ENCODE data around the gene MGMT. TPM values are rescaled to one million over a fixed set of nuclear protein-coding genes. Genes with fewer than 3 reads are reported as not detected.

MGMT gene
- total and polyA plus RNA-seq, 8 donors, result 1.2 to 37.8 (median 21.3) TPM

- H3K36me3 ChIP-seq, result no peaks in the 10 kb centered on the region
- DNase-seq, result no peak
- peaks cover 0 to 5% (median 2%) of the 10 kb centered on the region in 4 donors for H3K9me3 ChIP-seq
- intact Hi-C loops (cut with DNase I; ENCODE audit: low total_unique reads), result no loop called here
- peaks cover 0 to 14% (median 3%) of the 10 kb centered on the region in 4 donors for H3K4me1 ChIP-seq
- no peaks in the 10 kb centered on the region for H3K27me3 ChIP-seq
- no peak overlapping the region for H3K27ac ChIP-seq
- WGBS, 5 donors, result 88 to 95% (median 94%) methylated on average over 13 of the region's 13 CpGs
- TF ChIP-seq POLR2A (IDR thresholded peaks at IDR 0.05) (no peak), EP300 (IDR thresholded peaks at IDR 0.05) (no peak)
- TF ChIP-seq, protein P1, sequence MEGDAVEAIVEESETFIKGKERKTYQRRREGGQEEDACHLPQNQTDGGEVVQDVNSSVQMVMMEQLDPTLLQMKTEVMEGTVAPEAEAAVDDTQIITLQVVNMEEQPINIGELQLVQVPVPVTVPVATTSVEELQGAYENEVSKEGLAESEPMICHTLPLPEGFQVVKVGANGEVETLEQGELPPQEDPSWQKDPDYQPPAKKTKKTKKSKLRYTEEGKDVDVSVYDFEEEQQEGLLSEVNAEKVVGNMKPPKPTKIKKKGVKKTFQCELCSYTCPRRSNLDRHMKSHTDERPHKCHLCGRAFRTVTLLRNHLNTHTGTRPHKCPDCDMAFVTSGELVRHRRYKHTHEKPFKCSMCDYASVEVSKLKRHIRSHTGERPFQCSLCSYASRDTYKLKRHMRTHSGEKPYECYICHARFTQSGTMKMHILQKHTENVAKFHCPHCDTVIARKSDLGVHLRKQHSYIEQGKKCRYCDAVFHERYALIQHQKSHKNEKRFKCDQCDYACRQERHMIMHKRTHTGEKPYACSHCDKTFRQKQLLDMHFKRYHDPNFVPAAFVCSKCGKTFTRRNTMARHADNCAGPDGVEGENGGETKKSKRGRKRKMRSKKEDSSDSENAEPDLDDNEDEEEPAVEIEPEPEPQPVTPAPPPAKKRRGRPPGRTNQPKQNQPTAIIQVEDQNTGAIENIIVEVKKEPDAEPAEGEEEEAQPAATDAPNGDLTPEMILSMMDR (IDR thresholded peaks at IDR 0.05), result no peak
- H3K4me3 ChIP-seq, result no peak overlapping the region
Measured at GRCh38 chr10:129511086-129511485, 44.0 kb downstream of the MGMT start.

DNA sequence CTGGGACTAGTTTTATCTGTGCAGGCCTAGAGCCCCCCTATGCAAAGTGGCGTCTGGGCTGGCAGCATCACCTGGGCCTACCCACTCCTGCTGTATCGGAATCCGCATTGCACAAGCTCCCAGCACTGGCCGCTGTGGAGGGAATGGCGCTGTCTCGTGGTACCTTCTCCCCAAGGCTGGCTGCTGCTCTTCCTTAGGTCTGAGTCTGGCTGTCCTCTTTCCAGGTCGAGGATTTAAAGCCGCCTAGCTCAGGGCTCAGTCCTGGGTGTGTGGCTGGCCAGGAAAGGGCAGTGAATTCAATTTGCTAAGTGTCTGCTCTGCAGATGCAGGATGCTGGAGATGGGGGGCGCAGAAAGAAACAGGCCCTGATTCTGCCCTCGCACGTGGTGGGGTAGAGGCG, 44.7 kb downstream of the MGMT start:
- no peak overlapping the region for H3K4me3 ChIP-seq
- peaks cover 0 to 13% (median 3%) of the 10 kb centered on the region in 4 donors for H3K4me1 ChIP-seq
- DNase-seq, result no peak
- intact Hi-C loops (cut with DNase I; ENCODE audit: low total_unique reads), result no loop called here
- 93 to 97% (median 94%) methylated on average over 7 to 12 of the region's 12 CpGs for WGBS, 5 donors
- H3K36me3 ChIP-seq, result no peaks in the 10 kb centered on the region
- H3K9me3 ChIP-seq, result peaks cover 0 to 5% (median 2%) of the 10 kb centered on the region in 4 donors
- TF ChIP-seq, protein P1 (IDR thresholded peaks at IDR 0.05), result no peak
- TF ChIP-seq EP300 (IDR thresholded peaks at IDR 0.05), result no peak
- TF ChIP-seq POLR2A (IDR thresholded peaks at IDR 0.05), result no peak
- no peak for TF ChIP-seq POLR2AphosphoS5 (IDR thresholded peaks at IDR 0.05)
- no peak overlapping the region for H3K27ac ChIP-seq
- no peaks in the 10 kb centered on the region for H3K27me3 ChIP-seq

GRCh38 chr10:129513312-129513711, 46.3 kb downstream of the MGMT start:
- peaks cover 0 to 7% (median 0%) of the 10 kb centered on the region in 4 donors for H3K4me1 ChIP-seq
- no peak for DNase-seq
- no peaks in the 10 kb centered on the region for H3K9me3 ChIP-seq
- TF ChIP-seq POLR2AphosphoS5 (IDR thresholded peaks at IDR 0.05) (no peak), EP300 (IDR thresholded peaks at IDR 0.05) (no peak), POLR2A (IDR thresholded peaks at IDR 0.05) (no peak)
- TF ChIP-seq, protein P1 (IDR thresholded peaks at IDR 0.05), result no peak
- intact Hi-C loops (cut with DNase I; ENCODE audit: low total_unique reads), result no loop called here
- no peak overlapping the region for H3K4me3 ChIP-seq
- H3K27me3 ChIP-seq, result no peaks in the 10 kb centered on the region
- 64 to 79% (median 69%) methylated on average over 8 of the region's 8 CpGs for WGBS, 5 donors
- no peaks in the 10 kb centered on the region for H3K36me3 ChIP-seq
- no peak overlapping the region for H3K27ac ChIP-seq

DNA sequence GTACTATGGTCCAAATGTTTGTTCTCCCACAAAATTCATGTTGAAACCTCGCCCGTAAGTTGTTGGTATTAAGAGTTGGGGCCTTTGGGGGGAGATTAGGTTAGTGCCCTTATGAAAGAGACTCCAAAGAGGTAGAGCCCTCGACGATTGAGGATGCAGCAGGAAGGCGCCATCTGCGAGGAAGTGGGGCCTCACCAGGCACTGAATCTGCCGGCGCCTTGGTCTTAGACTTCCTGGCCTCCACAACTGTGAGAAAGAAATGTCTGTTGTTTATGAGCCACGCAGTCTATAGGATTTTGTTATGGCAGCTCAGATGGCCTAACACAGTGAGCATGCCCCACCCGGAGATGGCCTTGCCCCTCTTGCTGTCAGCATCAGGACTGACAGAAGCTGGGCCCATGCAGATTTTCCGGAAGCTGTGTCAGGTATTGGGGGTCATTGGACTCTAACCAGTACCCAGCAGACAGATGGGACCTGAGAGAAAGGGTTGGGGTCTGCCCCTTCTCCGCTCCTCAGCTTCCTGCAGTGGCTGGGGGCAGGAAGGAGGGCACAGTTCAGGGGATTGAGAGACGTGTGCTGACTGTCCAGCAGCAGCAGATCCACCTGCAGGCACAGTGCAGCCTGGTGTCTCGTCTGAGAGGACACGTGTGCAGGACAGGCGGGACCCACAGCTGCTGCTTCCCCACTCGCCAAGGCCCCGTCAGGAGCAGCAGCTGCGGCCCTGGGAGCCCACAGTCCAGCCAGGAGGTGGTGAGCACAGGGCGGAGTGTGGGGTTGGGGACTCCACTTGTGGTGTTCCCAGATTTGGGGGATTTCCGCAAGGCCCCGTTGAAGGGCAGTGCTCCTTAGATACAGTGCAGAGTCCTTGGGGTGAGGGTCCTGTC, 47.8 kb downstream of the MGMT start:
- Histone ChIP-seq H3K36me3 (peaks cover 0 to 5% (median 0%) of the 10 kb centered on the region in 4 donors), H3K27me3 (no peaks in the 10 kb centered on the region), H3K4me1 (peaks cover 0 to 7% (median 0%) of the 10 kb centered on the region in 4 donors), H3K4me3 (no peak overlapping the region), H3K9me3 (no peaks in the 10 kb centered on the region), H3K27ac (no peak overlapping the region)
- no peak for DNase-seq
- intact Hi-C loops (cut with DNase I; ENCODE audit: low total_unique reads), result no loop called here
- WGBS, 5 donors, result 83 to 90% (median 87%) methylated on average over 20 to 22 of the region's 22 CpGs
- no peak for TF ChIP-seq POLR2A (IDR thresholded peaks at IDR 0.05)
